ENCODE measurements around the gene ZNF654. TPM values are rescaled to one million over a fixed set of nuclear protein-coding genes. Genes with fewer than 3 reads are reported as not detected.

The ZNF654 gene
- total and polyA plus RNA-seq, 9 of the 15 experiments (the other 6 are each of a cell fraction or from before 2014, with no cell fraction given), result 2.4 to 8.6 (median 5.1) TPM

DNA sequence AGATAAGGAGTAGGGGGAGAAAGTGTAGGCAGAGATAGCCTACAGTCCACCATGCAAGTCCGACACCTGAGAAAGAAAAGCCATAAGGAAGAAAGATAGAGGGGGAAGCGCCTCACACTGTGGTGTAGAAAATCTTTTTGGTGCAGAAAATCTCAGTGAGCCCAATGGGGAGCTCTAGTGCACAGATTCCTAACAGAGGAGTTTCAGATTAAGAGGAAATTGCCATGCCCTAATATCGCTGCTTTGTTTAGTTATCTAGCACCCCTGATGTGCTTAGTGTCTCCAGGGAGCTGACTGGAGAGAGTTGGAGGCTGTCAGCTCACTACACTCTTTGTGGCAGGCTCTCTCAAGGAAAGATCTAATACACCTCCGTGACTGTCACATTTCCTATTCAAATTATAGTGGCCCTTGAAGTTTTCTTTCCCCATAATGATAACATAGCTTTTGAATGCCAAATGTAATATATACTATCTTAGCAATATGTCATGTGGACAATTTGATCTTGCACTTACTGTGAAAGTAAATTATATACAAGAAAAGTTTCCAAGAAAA lies 34.0 kb upstream of the ZNF654 start:
- in situ Hi-C loops (cut with MboI) (no loop called here), intact Hi-C loops (cut with micrococcal nuclease) (no loop called here)
- no TSS peak for BruUV-seq (replicated peaks)
- ATAC-seq, result no peak
- no peaks in the 10 kb centered on the region for H3K9me1 ChIP-seq (ENCODE audit: control insufficient read depth, insufficient read depth, low read length)
- H3K27ac ChIP-seq (ENCODE audit: extremely low read depth, low read depth, low read length), result no peak overlapping the region
- H3K9me3 ChIP-seq (replicated peaks; ENCODE audit: control insufficient read depth, insufficient read depth, low read depth, low read length), result no peaks in the 10 kb centered on the region
- H4K20me1 ChIP-seq (replicated peaks; ENCODE audit: control insufficient read depth, insufficient read depth, low read length), result no peaks in the 10 kb centered on the region
- no peaks in the 10 kb centered on the region for H3K27me3 ChIP-seq (ENCODE audit: control insufficient read depth in 2 of 2, insufficient read depth in 2 of 2, low read length in 2 of 2)
- H3K36me3 ChIP-seq (ENCODE audit: control insufficient read depth, insufficient read depth, low read length), result no peaks in the 10 kb centered on the region
- no peak for FAIRE-seq
- WGBS (ENCODE audit: insufficient coverage, low coverage, missing lambda C conversion rate), result 32% methylated on average over 4 of the region's 4 CpGs
- H3K79me2 ChIP-seq (ENCODE audit: control insufficient read depth, insufficient read depth, low read length), result no peaks in the 10 kb centered on the region
- CTCF ChIA-PET (ENCODE audit: low intra/inter-chr PET ratio), result no interaction called here
- no peak overlapping the region for H3K9ac ChIP-seq (ENCODE audit: insufficient read depth in 1 of 2, low read depth in 2 of 2, low read length in 2 of 2)
- H3K4me1 ChIP-seq (replicated peaks in 1 of 2; ENCODE audit: control insufficient read depth in 2 of 2, insufficient read depth in 2 of 2, low read length in 2 of 2), result no peaks in the 10 kb centered on the region; a peak in 1 of 5 replicates
- no peak overlapping the region for H2AFZ ChIP-seq (ENCODE audit: low read depth, low read length)
- no peak overlapping the region for H3K4me3 ChIP-seq
- DNase-seq (ENCODE audit: extremely low read depth in 1 of 4, low spot score in 3 of 4), result no peak
- TF ChIP-seq ZNF445 (CRISPR knock-in tag; IDR thresholded peaks at IDR 0.05; ENCODE audit: low read depth) (no peak), BRD4 (IDR thresholded peaks at IDR 0.05) (no peak), KDM1A (IDR thresholded peaks at IDR 0.05) (0 out of 4 replicates have a peak, but pooled peaks of 1 of the 2 experiments have one; percentile 27)
- POLR2A ChIA-PET, result no interaction called here
- H3K4me2 ChIP-seq (ENCODE audit: insufficient read depth, low read length), result no peak overlapping the region

DNA sequence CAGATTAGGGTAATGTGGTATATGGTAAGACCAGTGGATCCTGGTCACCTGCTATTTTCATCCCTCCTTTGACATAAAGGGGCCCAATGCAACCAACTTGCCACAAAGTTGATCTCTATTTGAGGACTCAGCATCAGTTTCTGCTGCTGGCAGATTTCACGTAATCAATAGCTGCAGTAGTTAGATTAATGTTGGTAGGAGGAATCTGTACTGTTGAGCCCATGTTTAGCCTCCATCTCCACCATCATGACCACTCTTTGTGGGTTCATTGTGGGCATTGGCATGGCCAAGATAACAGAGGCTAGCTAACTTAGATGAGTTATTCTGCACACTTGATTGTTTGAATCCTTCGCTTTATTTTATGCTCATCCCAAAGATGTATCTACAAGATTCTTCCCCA lies 30.2 kb upstream of the ZNF654 start:
- Histone ChIP-seq H3K9ac (ENCODE audit: insufficient read depth in 1 of 2, low read depth in 2 of 2, low read length in 2 of 2) (no peak overlapping the region), H3K79me2 (ENCODE audit: control insufficient read depth, insufficient read depth, low read length) (no peaks in the 10 kb centered on the region), H3K4me1 (replicated peaks in 1 of 2; ENCODE audit: control insufficient read depth in 2 of 2, insufficient read depth in 2 of 2, low read length in 2 of 2) (peaks cover 3 to 4% of the 10 kb centered on the region in 2 experiments; a peak in 4 of 5 replicates), H3K4me2 (ENCODE audit: insufficient read depth, low read length) (no peak overlapping the region), H4K20me1 (replicated peaks; ENCODE audit: control insufficient read depth, insufficient read depth, low read length) (no peaks in the 10 kb centered on the region), H3K36me3 (ENCODE audit: control insufficient read depth, insufficient read depth, low read length) (no peaks in the 10 kb centered on the region), H3K27ac (ENCODE audit: extremely low read depth, low read depth, low read length) (no peak overlapping the region), H3K27me3 (ENCODE audit: control insufficient read depth in 2 of 2, insufficient read depth in 2 of 2, low read length in 2 of 2) (no peaks in the 10 kb centered on the region), H3K4me3 (no peak overlapping the region), H2AFZ (ENCODE audit: low read depth, low read length) (no peak overlapping the region), H3K9me3 (replicated peaks; ENCODE audit: control insufficient read depth, insufficient read depth, low read depth, low read length) (no peaks in the 10 kb centered on the region), H3K9me1 (ENCODE audit: control insufficient read depth, insufficient read depth, low read length) (no peaks in the 10 kb centered on the region)
- ChIA-PET POLR2A (no interaction called here), CTCF (ENCODE audit: low intra/inter-chr PET ratio) (no interaction called here)
- WGBS (ENCODE audit: insufficient coverage, low coverage, missing lambda C conversion rate), result 83% methylated on average over 2 of the region's 2 CpGs
- FAIRE-seq (no peak), ATAC-seq (no peak), DNase-seq (ENCODE audit: extremely low read depth in 1 of 4, low spot score in 3 of 4) (no peak)
- TF ChIP-seq, protein P1, sequence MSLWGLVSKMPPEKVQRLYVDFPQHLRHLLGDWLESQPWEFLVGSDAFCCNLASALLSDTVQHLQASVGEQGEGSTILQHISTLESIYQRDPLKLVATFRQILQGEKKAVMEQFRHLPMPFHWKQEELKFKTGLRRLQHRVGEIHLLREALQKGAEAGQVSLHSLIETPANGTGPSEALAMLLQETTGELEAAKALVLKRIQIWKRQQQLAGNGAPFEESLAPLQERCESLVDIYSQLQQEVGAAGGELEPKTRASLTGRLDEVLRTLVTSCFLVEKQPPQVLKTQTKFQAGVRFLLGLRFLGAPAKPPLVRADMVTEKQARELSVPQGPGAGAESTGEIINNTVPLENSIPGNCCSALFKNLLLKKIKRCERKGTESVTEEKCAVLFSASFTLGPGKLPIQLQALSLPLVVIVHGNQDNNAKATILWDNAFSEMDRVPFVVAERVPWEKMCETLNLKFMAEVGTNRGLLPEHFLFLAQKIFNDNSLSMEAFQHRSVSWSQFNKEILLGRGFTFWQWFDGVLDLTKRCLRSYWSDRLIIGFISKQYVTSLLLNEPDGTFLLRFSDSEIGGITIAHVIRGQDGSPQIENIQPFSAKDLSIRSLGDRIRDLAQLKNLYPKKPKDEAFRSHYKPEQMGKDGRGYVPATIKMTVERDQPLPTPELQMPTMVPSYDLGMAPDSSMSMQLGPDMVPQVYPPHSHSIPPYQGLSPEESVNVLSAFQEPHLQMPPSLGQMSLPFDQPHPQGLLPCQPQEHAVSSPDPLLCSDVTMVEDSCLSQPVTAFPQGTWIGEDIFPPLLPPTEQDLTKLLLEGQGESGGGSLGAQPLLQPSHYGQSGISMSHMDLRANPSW (CRISPR knock-in tag; IDR thresholded peaks at IDR 0.05), result no peak
- TF ChIP-seq, protein P2, sequence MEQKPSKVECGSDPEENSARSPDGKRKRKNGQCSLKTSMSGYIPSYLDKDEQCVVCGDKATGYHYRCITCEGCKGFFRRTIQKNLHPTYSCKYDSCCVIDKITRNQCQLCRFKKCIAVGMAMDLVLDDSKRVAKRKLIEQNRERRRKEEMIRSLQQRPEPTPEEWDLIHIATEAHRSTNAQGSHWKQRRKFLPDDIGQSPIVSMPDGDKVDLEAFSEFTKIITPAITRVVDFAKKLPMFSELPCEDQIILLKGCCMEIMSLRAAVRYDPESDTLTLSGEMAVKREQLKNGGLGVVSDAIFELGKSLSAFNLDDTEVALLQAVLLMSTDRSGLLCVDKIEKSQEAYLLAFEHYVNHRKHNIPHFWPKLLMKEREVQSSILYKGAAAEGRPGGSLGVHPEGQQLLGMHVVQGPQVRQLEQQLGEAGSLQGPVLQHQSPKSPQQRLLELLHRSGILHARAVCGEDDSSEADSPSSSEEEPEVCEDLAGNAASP (IDR thresholded peaks at IDR 0.05), result no peak
- no peak for TF ChIP-seq ZNF780A (CRISPR knock-in tag; IDR thresholded peaks at IDR 0.05)
- in situ Hi-C loops (cut with MboI), result no loop called here
- intact Hi-C loops (cut with micrococcal nuclease), result no loop called here
- BruUV-seq (replicated peaks), result no TSS peak

Measured in K562 (cell line).